C4-2B (cell line): Measurements from ENCODE around the gene VAV3.

Experiments
- ZFX ChIP-seq: fragments of 450-650 bp; IDR thresholded peaks from 2 replicates; pipeline ENCODE4 v1.6.1; 2017
- TF ChIP-seq, protein P1 (sequence below): fragments of 450-650 bp; conservative IDR thresholded peaks from 2 replicates; pipeline ENCODE4 v1.5.1; 2017; ENCODE audit warnings: mild to moderate bottlenecking

DNA sequence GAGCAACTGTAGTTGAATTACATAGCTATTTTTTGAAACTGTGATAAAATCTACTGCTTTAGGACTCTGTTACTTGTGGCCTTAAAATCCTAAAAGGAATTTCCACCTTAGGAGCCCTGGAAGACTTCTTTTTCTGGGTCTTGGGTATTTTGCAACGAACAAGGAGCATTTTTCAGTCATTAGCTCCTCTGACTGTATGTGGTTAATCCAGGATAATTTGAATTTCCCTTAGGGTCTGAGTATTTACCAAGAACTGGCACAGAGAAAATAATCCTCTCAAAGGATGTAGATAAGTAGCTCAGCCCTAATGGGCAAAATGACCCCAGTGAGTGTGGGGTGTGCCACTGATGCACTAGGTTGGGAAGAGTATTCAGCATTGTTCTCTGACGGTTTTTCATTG, 170.4 kb downstream of the VAV3 start:
- TF ChIP-seq, protein P1, sequence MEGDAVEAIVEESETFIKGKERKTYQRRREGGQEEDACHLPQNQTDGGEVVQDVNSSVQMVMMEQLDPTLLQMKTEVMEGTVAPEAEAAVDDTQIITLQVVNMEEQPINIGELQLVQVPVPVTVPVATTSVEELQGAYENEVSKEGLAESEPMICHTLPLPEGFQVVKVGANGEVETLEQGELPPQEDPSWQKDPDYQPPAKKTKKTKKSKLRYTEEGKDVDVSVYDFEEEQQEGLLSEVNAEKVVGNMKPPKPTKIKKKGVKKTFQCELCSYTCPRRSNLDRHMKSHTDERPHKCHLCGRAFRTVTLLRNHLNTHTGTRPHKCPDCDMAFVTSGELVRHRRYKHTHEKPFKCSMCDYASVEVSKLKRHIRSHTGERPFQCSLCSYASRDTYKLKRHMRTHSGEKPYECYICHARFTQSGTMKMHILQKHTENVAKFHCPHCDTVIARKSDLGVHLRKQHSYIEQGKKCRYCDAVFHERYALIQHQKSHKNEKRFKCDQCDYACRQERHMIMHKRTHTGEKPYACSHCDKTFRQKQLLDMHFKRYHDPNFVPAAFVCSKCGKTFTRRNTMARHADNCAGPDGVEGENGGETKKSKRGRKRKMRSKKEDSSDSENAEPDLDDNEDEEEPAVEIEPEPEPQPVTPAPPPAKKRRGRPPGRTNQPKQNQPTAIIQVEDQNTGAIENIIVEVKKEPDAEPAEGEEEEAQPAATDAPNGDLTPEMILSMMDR, result no peak
- no peak for TF ChIP-seq ZFX
